Trophoblast cell (in vitro differentiated cells and primary cell): ENCODE data around the gene MAST4.
A peak's percentile ranks its signal among the peaks of the same experiment; 100 is the strongest.

Experiments
- DNase-seq, 2 donors: peaks; one replicate each; pipeline ENCODE4 v3.0.0-alpha.2; 2016
- H2AFZ ChIP-seq: 2 replicates; pipeline ENCODE4 v1.6.1; 2013; ENCODE audit warnings: low read length, moderate library complexity, mild to moderate bottlenecking; ENCODE audit not compliant: insufficient read depth, poor library complexity
- H2AK5ac ChIP-seq: 2 replicates; pipeline ENCODE4 v1.6.1; 2013; ENCODE audit warnings: mild to moderate bottlenecking, low read length
- H2BK120ac ChIP-seq: 2 replicates; pipeline ENCODE4 v1.6.1; 2013; ENCODE audit warnings: low read length, mild to moderate bottlenecking, moderate library complexity; ENCODE audit not compliant: insufficient read depth, poor library complexity
- H2BK12ac ChIP-seq: 2 replicates; pipeline ENCODE4 v1.6.1; 2013; ENCODE audit warnings: mild to moderate bottlenecking, low read length, moderate library complexity
- H2BK5ac ChIP-seq: 2 replicates; pipeline ENCODE4 v1.6.1; 2013; ENCODE audit warnings: low read length, low read depth, moderate library complexity, mild to moderate bottlenecking; ENCODE audit not compliant: poor library complexity
- H3K14ac ChIP-seq: 2 replicates; pipeline ENCODE4 v1.6.1; 2013; ENCODE audit warnings: mild to moderate bottlenecking, low read length
- H3K18ac ChIP-seq: 2 replicates; pipeline ENCODE4 v1.6.1; 2013; ENCODE audit warnings: mild to moderate bottlenecking, low read length
- H3K23ac ChIP-seq: 2 replicates; pipeline ENCODE4 v1.6.1; 2013; ENCODE audit warnings: low read length
- H3K27ac ChIP-seq: 2 replicates; pipeline ENCODE4 v1.5.1; 2013; ENCODE audit warnings: low read depth, mild to moderate bottlenecking, inconsistent platforms, low read length, moderate library complexity
- H3K27me3 ChIP-seq: 2 replicates; pipeline ENCODE4 v1.6.1; 2013; ENCODE audit warnings: inconsistent platforms, mild to moderate bottlenecking, low read length, moderate library complexity; ENCODE audit not compliant: insufficient read depth
- H3K36me3 ChIP-seq, 2 experiments: 1 replicate in 1 of 2; 2 replicates in 1 of 2; pipeline ENCODE4 v1.6.1; 2013; ENCODE audit warnings: low read length in 2 of 2, mild to moderate bottlenecking in 2 of 2, moderate library complexity in 1 of 2; ENCODE audit not compliant: insufficient read depth in 2 of 2, control insufficient read depth in 1 of 2
- H3K4ac ChIP-seq: 2 replicates; pipeline ENCODE4 v1.6.1; 2013; ENCODE audit warnings: low read depth, mild to moderate bottlenecking, low read length, moderate library complexity
- H3K4me1 ChIP-seq, 2 experiments: 1 replicate in 1 of 2; 2 replicates in 1 of 2; pipeline ENCODE4 v1.6.1; 2013; ENCODE audit warnings: low read length in 2 of 2, mild to moderate bottlenecking in 2 of 2, moderate library complexity in 1 of 2; ENCODE audit not compliant: insufficient read depth in 2 of 2, control insufficient read depth in 1 of 2
- H3K4me2 ChIP-seq: 2 replicates; pipeline ENCODE4 v1.6.1; 2013; ENCODE audit warnings: inconsistent platforms, mild to moderate bottlenecking, low read length, moderate library complexity
- H3K4me3 ChIP-seq: 2 replicates; pipeline ENCODE4 v1.5.1; 2013; ENCODE audit warnings: mild to moderate bottlenecking, low read depth, low read length, inconsistent platforms
- H3K79me1 ChIP-seq: one replicate; pipeline ENCODE4 v1.6.1; 2013; ENCODE audit warnings: low read length
- H3K79me2 ChIP-seq: 2 replicates; pipeline ENCODE4 v1.6.1; 2013; ENCODE audit warnings: low read length, mild to moderate bottlenecking; ENCODE audit not compliant: control insufficient read depth, insufficient read depth, poor library complexity
- H3K9ac ChIP-seq: 2 replicates; pipeline ENCODE4 v1.6.1; 2013; ENCODE audit warnings: mild to moderate bottlenecking, low read length
- H3K9me3 ChIP-seq: 2 replicates; pipeline ENCODE4 v1.6.1; 2013; ENCODE audit warnings: low read depth, mild to moderate bottlenecking, control low read depth, inconsistent platforms, low read length; ENCODE audit not compliant: insufficient read depth
- H4K12ac ChIP-seq: 2 replicates; pipeline ENCODE4 v1.6.1; 2013; ENCODE audit warnings: low read depth, mild to moderate bottlenecking, low read length, moderate library complexity
- H4K8ac ChIP-seq: 2 replicates; pipeline ENCODE4 v1.6.1; 2013; ENCODE audit warnings: low read depth, mild to moderate bottlenecking, low read length, moderate library complexity
- H4K91ac ChIP-seq: one replicate; pipeline ENCODE4 v1.6.1; 2013; ENCODE audit warnings: low read depth, mild to moderate bottlenecking, low read length, moderate library complexity
- WGBS: extraction: QIAGEN DNeasy Blood & Tissue Kit; methylation state at CpG from one replicate; pipeline ENCODE4 v1.1.7; 2013; ENCODE audit warnings: missing lambda C conversion rate; ENCODE audit not compliant: insufficient read length, insufficient coverage; ENCODE audit errors: extremely low coverage; 5-methylcytosine and 5-hydroxymethylcytosine counted together

The MAST4 gene

GRCh38 chr5:67152400-67152799 lies 556.2 kb downstream of the MAST4 start:
- H3K18ac ChIP-seq = no peak overlapping the region
- no peaks in the 10 kb centered on the region for H3K9me3 ChIP-seq
- no peaks in the 10 kb centered on the region for H3K27me3 ChIP-seq
- WGBS = no CpG with 5 or more reads among the region's 6 CpGs
- H2BK5ac ChIP-seq = no peak overlapping the region
- H3K4me3 ChIP-seq = no peak overlapping the region
- no peak overlapping the region for H3K27ac ChIP-seq
- H3K14ac ChIP-seq = no peak overlapping the region
- DNase-seq = no peak
- H3K79me1 ChIP-seq = no peaks in the 10 kb centered on the region
- no peak overlapping the region for H4K12ac ChIP-seq
- no peak overlapping the region for H3K4ac ChIP-seq
- H2AK5ac ChIP-seq = no peak overlapping the region
- H3K79me2 ChIP-seq = no peaks in the 10 kb centered on the region
- H4K91ac ChIP-seq = no peak overlapping the region
- H2BK120ac ChIP-seq = no peak overlapping the region
- no peak overlapping the region for H3K9ac ChIP-seq
- H3K36me3 ChIP-seq = peaks cover 2 to 4% of the 10 kb centered on the region in 2 experiments
- no peak overlapping the region for H2BK12ac ChIP-seq
- H3K4me1 ChIP-seq = no peaks in the 10 kb centered on the region
- H2AFZ ChIP-seq = no peak overlapping the region
- no peak overlapping the region for H3K23ac ChIP-seq
- H3K4me2 ChIP-seq = no peak overlapping the region
- no peak overlapping the region for H4K8ac ChIP-seq

DNA sequence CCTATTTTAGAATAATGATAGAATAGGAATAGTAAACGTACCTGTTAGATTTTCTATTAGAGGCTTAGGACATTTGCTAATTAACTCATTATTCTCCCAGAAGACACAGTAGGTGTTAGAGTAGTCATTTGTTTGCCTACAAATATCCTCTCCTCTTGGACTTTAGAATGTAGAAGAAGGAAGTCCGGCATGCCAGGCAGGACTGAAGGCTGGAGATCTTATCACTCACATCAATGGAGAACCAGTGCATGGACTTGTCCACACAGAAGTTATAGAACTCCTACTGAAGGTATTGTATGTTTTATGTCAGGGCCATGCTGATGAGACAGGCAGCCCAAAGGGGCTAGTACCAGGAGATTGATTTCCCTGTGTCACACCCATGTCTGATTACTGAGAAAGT lies 557.1 kb downstream of the MAST4 start:
- Histone ChIP-seq H3K79me1 (no peaks in the 10 kb centered on the region), H3K9me3 (no peaks in the 10 kb centered on the region), H3K27ac (no peak overlapping the region), H4K8ac (no peak overlapping the region), H3K79me2 (no peaks in the 10 kb centered on the region), H2AK5ac (no peak overlapping the region), H2BK12ac (no peak overlapping the region), H3K4me1 (no peaks in the 10 kb centered on the region), H3K9ac (no peak overlapping the region), H2BK5ac (no peak overlapping the region), H4K12ac (no peak overlapping the region), H3K4me2 (no peak overlapping the region), H2BK120ac (no peak overlapping the region), H2AFZ (no peak overlapping the region), H3K14ac (no peak overlapping the region), H3K23ac (no peak overlapping the region), H3K18ac (no peak overlapping the region), H3K4ac (no peak overlapping the region), H4K91ac (no peak overlapping the region), H3K36me3 (peaks cover 2 to 4% of the 10 kb centered on the region in 2 experiments), H3K4me3 (no peak overlapping the region), H3K27me3 (no peaks in the 10 kb centered on the region)
- DNase-seq = no peak
- no CpG with 5 or more reads among the region's 2 CpGs for WGBS

DNA sequence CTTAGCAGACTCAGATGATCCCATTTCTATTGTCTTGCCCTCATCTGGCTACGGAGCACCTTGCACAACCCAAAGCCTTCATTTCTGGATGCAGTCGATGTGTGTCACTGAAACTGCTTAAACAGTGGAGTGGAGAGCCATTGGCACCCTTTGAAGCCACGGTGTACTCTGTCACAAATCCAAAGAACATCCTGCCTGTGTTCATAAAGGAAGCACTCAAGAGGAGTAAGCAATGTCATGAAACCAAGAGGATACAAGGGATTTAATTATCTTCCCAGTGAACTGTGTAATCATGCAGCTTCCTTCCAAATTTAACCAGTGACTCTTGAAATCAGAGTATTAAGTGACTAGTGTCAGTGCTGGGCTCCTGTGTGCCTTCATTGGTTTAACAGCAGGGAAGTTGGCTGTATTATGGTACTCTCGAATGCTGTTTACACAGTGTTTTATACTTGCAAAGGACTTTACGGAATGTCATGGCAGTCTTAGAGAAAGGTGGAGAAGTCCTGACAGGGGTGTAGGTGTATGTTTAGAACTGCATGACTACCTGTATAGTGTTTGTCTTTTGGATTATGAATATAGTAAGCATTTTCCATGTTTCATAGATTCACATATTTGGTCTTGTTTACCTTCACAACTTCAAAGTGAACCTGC lies 558.5 kb downstream of the MAST4 start:
- no peak overlapping the region for H3K14ac ChIP-seq
- no peak overlapping the region for H4K8ac ChIP-seq
- no peak overlapping the region for H2BK12ac ChIP-seq
- no peak for DNase-seq
- no peaks in the 10 kb centered on the region for H3K9me3 ChIP-seq
- H3K4me2 ChIP-seq = no peak overlapping the region
- H3K27me3 ChIP-seq = no peaks in the 10 kb centered on the region
- H3K79me1 ChIP-seq = no peaks in the 10 kb centered on the region
- H3K27ac ChIP-seq = no peak overlapping the region
- no peak overlapping the region for H4K12ac ChIP-seq
- no peak overlapping the region for H3K4ac ChIP-seq
- H3K23ac ChIP-seq = no peak overlapping the region
- H3K18ac ChIP-seq = no peak overlapping the region
- H2AK5ac ChIP-seq = no peak overlapping the region
- H3K79me2 ChIP-seq = no peaks in the 10 kb centered on the region
- no peak overlapping the region for H2BK5ac ChIP-seq
- H2BK120ac ChIP-seq = no peak overlapping the region
- H3K36me3 ChIP-seq = peaks cover 2 to 4% of the 10 kb centered on the region in 2 experiments
- H3K9ac ChIP-seq = no peak overlapping the region
- no peak overlapping the region for H3K4me3 ChIP-seq
- H3K4me1 ChIP-seq = no peaks in the 10 kb centered on the region
- no peak overlapping the region for H2AFZ ChIP-seq
- no CpG with 5 or more reads among the region's 5 CpGs for WGBS
- H4K91ac ChIP-seq = no peak overlapping the region

DNA sequence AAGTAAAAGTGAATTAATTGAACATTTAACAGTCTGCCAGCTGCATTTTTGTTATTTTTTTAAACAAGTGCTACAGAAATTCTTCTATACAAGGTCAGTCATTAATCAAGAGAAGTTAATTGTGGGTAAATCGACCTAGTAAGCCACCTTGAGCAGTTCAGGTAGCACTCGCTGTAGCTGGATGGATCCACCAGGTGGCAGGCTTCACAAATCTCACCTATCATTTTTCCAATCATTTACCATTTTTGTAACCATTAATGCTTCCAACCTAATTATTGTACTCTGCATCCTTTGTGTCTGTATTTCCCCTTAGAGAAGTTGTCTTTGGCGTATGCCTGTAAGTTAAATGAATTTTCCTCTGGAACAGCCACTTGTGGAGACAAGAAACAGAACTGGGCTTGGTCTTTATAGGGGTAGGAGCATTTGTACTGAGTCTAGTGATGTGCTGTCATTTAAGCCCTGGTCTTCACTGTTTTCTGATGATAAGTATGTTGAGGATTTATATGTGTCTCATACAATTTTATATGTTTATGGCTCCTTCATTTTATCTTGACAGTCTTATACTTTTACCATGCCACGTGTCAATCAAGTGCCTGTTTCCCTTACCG lies 560.9 kb downstream of the MAST4 start:
- Histone ChIP-seq H3K36me3 (peaks cover 2 to 4% of the 10 kb centered on the region in 2 experiments), H2BK12ac (no peak overlapping the region), H3K9me3 (no peaks in the 10 kb centered on the region), H3K27ac (no peak overlapping the region), H3K4me1 (no peaks in the 10 kb centered on the region), H3K9ac (no peak overlapping the region), H2AFZ (no peak overlapping the region), H3K27me3 (no peaks in the 10 kb centered on the region), H4K12ac (no peak overlapping the region), H3K4me2 (no peak overlapping the region), H2AK5ac (no peak overlapping the region), H3K23ac (no peak overlapping the region), H2BK5ac (no peak overlapping the region), H3K14ac (no peak overlapping the region), H3K79me1 (no peaks in the 10 kb centered on the region), H4K8ac (no peak overlapping the region), H4K91ac (no peak overlapping the region), H2BK120ac (no peak overlapping the region), H3K79me2 (no peaks in the 10 kb centered on the region), H3K4ac (no peak overlapping the region), H3K4me3 (no peak overlapping the region), H3K18ac (no peak overlapping the region)
- DNase-seq = peak in 1 of 2 donors; percentile 59
- no CpG with 5 or more reads among the region's 5 CpGs for WGBS
